Measurements from ENCODE around the gene PHC2. TPM values are rescaled to one million over a fixed set of nuclear protein-coding genes. Genes with fewer than 3 reads are reported as not detected.

The PHC2 gene
- total RNA-seq, 1 donor from 2014 or later = 222 TPM

DNA sequence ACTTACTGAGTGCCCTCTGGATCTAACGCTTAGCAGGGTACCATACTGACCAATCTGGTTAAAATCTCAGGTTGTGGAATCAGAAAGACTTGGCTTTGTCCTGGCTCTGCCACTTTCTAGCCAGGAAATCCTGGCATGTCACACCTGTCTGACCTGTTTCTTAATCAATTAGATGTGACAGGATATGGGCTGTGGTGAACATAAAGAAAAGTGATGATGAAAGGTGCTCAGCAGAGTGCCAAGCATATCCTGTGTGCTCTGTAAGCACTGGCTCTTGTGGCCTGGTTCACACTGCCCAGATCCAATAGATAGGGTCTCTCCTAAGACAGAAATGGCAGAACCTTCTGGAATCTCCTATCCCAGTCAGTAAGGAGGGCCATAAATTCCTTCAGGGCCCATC is 53.9 kb downstream of the PHC2 start:
- TF ChIP-seq, protein P1, sequence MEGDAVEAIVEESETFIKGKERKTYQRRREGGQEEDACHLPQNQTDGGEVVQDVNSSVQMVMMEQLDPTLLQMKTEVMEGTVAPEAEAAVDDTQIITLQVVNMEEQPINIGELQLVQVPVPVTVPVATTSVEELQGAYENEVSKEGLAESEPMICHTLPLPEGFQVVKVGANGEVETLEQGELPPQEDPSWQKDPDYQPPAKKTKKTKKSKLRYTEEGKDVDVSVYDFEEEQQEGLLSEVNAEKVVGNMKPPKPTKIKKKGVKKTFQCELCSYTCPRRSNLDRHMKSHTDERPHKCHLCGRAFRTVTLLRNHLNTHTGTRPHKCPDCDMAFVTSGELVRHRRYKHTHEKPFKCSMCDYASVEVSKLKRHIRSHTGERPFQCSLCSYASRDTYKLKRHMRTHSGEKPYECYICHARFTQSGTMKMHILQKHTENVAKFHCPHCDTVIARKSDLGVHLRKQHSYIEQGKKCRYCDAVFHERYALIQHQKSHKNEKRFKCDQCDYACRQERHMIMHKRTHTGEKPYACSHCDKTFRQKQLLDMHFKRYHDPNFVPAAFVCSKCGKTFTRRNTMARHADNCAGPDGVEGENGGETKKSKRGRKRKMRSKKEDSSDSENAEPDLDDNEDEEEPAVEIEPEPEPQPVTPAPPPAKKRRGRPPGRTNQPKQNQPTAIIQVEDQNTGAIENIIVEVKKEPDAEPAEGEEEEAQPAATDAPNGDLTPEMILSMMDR (IDR thresholded peaks at IDR 0.05) = no peak
- H3K4me1 ChIP-seq = no peaks in the 10 kb centered on the region
- intact Hi-C loops (cut with DNase I) = loop anchor here (10.0 kb wide), 1 partner anchor 238 kb away; no protein-coding TSS in a partner anchor

DNA sequence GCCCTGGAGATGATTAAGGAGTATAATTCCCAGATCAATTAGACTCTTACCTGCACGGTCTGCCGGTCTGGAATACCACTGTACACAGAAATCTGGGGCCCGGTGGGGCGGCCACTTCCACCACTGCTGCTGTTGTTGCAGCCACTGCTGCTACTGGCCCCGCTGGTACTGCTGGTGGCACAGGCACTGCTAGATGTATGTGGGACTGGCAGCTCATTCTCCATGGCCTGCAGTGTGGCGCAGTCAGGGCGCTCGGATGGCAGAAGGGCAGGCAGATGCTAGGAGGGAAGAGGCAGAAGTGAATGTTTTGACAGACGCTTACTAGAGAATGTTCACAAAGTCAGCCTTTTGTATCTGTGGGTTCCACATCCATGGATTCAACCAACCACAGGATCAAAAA is 55.6 kb downstream of the PHC2 start:
- Histone ChIP-seq H3K36me3 (peaks cover 3 to 8% of the 10 kb centered on the region in 2 donors), H3K4me3 (no peak overlapping the region), H3K27me3 (no peaks in the 10 kb centered on the region), H3K4me1 (no peaks in the 10 kb centered on the region), H3K9me3 (no peaks in the 10 kb centered on the region), H3K27ac (no peak overlapping the region)
- intact Hi-C loops (cut with DNase I) = loop anchor here (10.0 kb wide), 1 partner anchor 239 kb away; no protein-coding TSS in a partner anchor
- no peak for DNase-seq (ENCODE audit: low spot score in 2 of 2)
- TF ChIP-seq, protein P1 (IDR thresholded peaks at IDR 0.05) = no peak

More for the DNA sequence above, 53.9 kb downstream of the PHC2 start:
- DNase-seq (ENCODE audit: low spot score in 2 of 2) = peak in 1 of 2 donors; percentile 28
- peaks cover 1 to 5% of the 10 kb centered on the region in 2 donors for H3K36me3 ChIP-seq
- H3K4me3 ChIP-seq = no peak overlapping the region
- no peaks in the 10 kb centered on the region for H3K27me3 ChIP-seq
- H3K9me3 ChIP-seq = no peaks in the 10 kb centered on the region
- no peak overlapping the region for H3K27ac ChIP-seq

DNA sequence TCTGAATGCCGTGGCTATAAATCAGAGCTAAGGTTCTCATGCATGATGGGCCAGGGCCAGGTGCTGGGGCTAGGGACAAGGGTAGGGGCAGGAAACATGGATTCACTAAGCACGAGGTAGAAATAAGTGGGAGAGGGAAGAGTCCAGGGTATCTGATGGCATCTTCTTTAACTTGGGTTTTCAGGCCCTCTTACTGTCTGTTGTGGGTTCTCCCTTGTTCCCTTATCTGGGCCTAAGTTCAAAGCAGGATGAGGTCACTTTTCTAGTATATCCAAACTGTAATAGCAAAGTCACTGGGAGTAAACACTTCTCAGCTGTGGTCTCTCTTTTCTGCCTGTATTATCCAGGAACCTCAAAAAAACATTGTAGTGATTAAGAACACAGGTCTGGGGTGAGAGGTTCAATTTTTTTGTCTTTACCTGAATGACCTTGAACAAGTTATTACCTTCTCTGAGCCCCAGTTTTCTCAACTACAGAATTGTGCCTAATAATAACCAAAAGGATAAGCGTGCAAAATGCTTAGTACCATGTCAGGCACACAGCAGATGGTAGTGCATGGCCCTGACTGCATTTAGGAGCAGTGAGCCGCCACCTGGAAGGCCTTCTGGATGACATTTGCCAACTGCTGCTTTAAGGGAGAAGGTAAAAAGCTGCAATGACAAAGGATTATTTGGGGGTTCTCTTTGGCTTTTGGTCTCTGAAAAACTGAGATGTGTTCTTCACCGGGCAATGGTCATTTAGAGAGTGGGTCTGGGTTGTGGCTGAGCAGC is 56.4 kb downstream of the PHC2 start:
- H3K9me3 ChIP-seq = no peaks in the 10 kb centered on the region
- peaks cover 3 to 8% of the 10 kb centered on the region in 2 donors for H3K36me3 ChIP-seq
- TF ChIP-seq, protein P1 (IDR thresholded peaks at IDR 0.05) = no peak
- intact Hi-C loops (cut with DNase I) = loop anchor here (10.0 kb wide), 1 partner anchor 240 kb away; no protein-coding TSS in a partner anchor
- no peaks in the 10 kb centered on the region for H3K4me1 ChIP-seq
- no peak overlapping the region for H3K27ac ChIP-seq
- DNase-seq (ENCODE audit: low spot score in 2 of 2) = no peak
- H3K4me3 ChIP-seq = no peak overlapping the region
- no peaks in the 10 kb centered on the region for H3K27me3 ChIP-seq

DNA sequence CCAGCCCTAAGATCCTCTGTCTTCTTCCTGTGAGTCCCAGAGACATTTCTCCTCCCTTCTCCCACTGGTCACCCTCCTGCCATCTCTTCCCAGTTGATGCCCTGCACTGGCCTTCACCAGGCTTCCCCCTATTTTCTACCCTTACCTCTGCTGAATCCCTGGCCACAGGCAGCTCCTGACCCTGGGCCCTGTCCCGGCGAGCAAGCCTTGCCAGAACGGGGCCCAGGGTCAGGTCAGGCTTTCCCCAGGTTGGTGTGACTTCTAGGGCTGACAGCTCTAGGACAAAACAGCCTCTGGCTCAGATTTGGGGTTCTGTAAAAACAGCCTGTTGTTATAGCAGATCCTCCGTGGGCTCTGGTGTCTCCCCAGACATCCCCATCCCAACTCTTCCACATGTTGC is 57.3 kb downstream of the PHC2 start:
- H3K27me3 ChIP-seq = no peaks in the 10 kb centered on the region
- H3K27ac ChIP-seq = no peak overlapping the region
- intact Hi-C loops (cut with DNase I) = loop anchor here (10.0 kb wide), 1 partner anchor 241 kb away; no protein-coding TSS in a partner anchor
- no peaks in the 10 kb centered on the region for H3K9me3 ChIP-seq
- H3K4me1 ChIP-seq = no peaks in the 10 kb centered on the region
- no peak for DNase-seq (ENCODE audit: low spot score in 2 of 2)
- H3K36me3 ChIP-seq = peaks cover 3 to 8% of the 10 kb centered on the region in 2 donors
- H3K4me3 ChIP-seq = no peak overlapping the region
- TF ChIP-seq, protein P1 (IDR thresholded peaks at IDR 0.05) = no peak

DNA sequence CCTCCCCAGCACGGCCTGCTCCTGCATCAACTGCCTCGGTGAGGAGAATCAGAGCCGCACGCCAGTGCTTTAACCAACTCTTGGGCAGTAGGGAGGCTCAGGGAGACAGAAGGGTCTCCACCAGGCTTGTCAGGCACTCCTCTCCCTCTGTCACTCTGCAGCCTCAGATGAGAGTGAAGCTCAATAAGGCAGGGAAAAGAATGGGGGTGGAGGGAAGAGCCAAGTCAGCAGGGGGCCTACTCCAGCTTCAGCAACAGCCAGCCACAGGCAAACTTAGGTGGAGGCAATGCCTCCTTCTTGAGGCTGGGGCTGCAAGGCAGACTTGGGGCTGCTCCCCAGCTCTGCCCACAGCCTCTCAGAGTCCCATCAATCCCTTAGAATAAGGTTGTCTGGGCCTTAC is 58.2 kb downstream of the PHC2 start:
- TF ChIP-seq, protein P1 (IDR thresholded peaks at IDR 0.05) = no peak
- intact Hi-C loops (cut with DNase I) = loop anchor here (10.0 kb wide), 1 partner anchor 242 kb away; no protein-coding TSS in a partner anchor
- no peak for DNase-seq (ENCODE audit: low spot score in 2 of 2)
- Histone ChIP-seq H3K36me3 (peaks cover 3 to 8% of the 10 kb centered on the region in 2 donors), H3K27me3 (no peaks in the 10 kb centered on the region), H3K9me3 (no peaks in the 10 kb centered on the region), H3K4me1 (peaks cover 0 to 3% of the 10 kb centered on the region in 2 donors), H3K4me3 (no peak overlapping the region), H3K27ac (no peak overlapping the region)

Measured in ascending aorta (tissue), 2 donors.